WTC11 (cell line): Measurements from ENCODE around the gene CLTRN. TPM values are rescaled to one million over a fixed set of nuclear protein-coding genes. Genes with fewer than 3 reads are reported as not detected.

ENCODE experiments used
- ATAC-seq: fragments of 200-7000 bp; cut with Tn5 transposase; 2 replicates; pipeline ENCODE4 v1.10.0; 2021; ENCODE audit warnings: mild to moderate bottlenecking, moderate library complexity
- CTCF ChIA-PET: fragments of 300-600 bp; sonication (Branson Sonifier 250); formaldehyde crosslinking; loops from one replicate; lab custom pipeline; 2021; ENCODE audit warnings: antibody characterized with exemption; lab: Charles Lee
- POLR2A ChIA-PET: fragments of 350-600 bp; sonication (Branson Sonifier 250); formaldehyde crosslinking; loops from one replicate; lab custom pipeline; 2021; ENCODE audit warnings: antibody characterized with exemption; lab: Charles Lee
- DNase-seq: peaks from one replicate; pipeline ENCODE4 v3.0.0; 2021; ENCODE audit warnings: low spot score
- H3K27ac Mint-ChIP-seq: 2 replicates; pipeline ENCODE4 v1.8.0; 2021; ENCODE audit warnings: mixed read lengths
- H3K27me3 Mint-ChIP-seq: 2 replicates; pipeline ENCODE4 v1.8.0; 2021; ENCODE audit warnings: low read depth, mild to moderate bottlenecking, moderate library complexity, mixed read lengths
- H3K36me3 Mint-ChIP-seq: 2 replicates; pipeline ENCODE4 v1.8.0; 2021; ENCODE audit warnings: mixed read lengths
- H3K4me1 Mint-ChIP-seq: 2 replicates; pipeline ENCODE4 v1.8.0; 2022; ENCODE audit warnings: mixed read lengths
- H3K4me3 Mint-ChIP-seq: 2 replicates; pipeline ENCODE4 v1.8.0; 2021; ENCODE audit warnings: mild to moderate bottlenecking, moderate library complexity, mixed read lengths
- H3K9me3 Mint-ChIP-seq: 2 replicates; pipeline ENCODE4 v1.8.0; 2021; ENCODE audit warnings: mixed read lengths
- CBFB ChIP-seq: sonication (generic); formaldehyde crosslinking; IDR thresholded peaks from 2 replicates; pipeline ENCODE4 v1.8.1; 2022; ENCODE audit warnings: mild to moderate bottlenecking, low read depth, missing genetic modification reagents
- ETV6 ChIP-seq: sonication (generic); formaldehyde crosslinking; IDR thresholded peaks from 2 replicates; pipeline ENCODE4 v1.8.1; 2022; ENCODE audit warnings: mild to moderate bottlenecking, missing genetic modification reagents
- GTF2I ChIP-seq: fragments of 250-450 bp; sonication (Bioruptor Pico); conservative IDR thresholded peaks from 2 replicates; pipeline ENCODE4 v1.4.0; 2021; ENCODE audit warnings: mild to moderate bottlenecking
- JAZF1 ChIP-seq: fragments of 250-450 bp; sonication (Bioruptor Pico); IDR thresholded peaks from 2 replicates; pipeline ENCODE4 v1.9.0; 2021; ENCODE audit warnings: moderate library complexity, mild to moderate bottlenecking, inconsistent platforms
- JUN ChIP-seq: sonication (generic); formaldehyde crosslinking; IDR thresholded peaks from 2 replicates; pipeline ENCODE4 v1.8.0; 2023; ENCODE audit warnings: mild to moderate bottlenecking, missing genetic modification reagents
- KAT7 ChIP-seq: sonication (generic); formaldehyde crosslinking; IDR thresholded peaks from 2 replicates; pipeline ENCODE4 v1.8.1; 2023; ENCODE audit warnings: missing genetic modification reagents, mild to moderate bottlenecking, borderline replicate concordance
- MYBL2 ChIP-seq: sonication (generic); formaldehyde crosslinking; IDR thresholded peaks from 2 replicates; pipeline ENCODE4 v1.8.1; 2023; ENCODE audit warnings: mild to moderate bottlenecking, moderate library complexity, missing genetic modification reagents
- NFYB ChIP-seq: sonication (generic); formaldehyde crosslinking; conservative IDR thresholded peaks from 2 replicates; pipeline ENCODE4 v1.8.0; 2022; ENCODE audit warnings: low read depth, missing genetic modification reagents
- NR3C1 ChIP-seq: sonication (generic); formaldehyde crosslinking; conservative IDR thresholded peaks from 2 replicates; pipeline ENCODE4 v1.8.1; 2023; ENCODE audit warnings: low read depth, mild to moderate bottlenecking, missing genetic modification reagents
- RORB ChIP-seq: fragments of 250-450 bp; sonication (Bioruptor Pico); IDR thresholded peaks from 2 replicates; pipeline ENCODE4 v1.9.0; 2021; ENCODE audit warnings: mild to moderate bottlenecking
- TCF7 ChIP-seq: sonication (generic); formaldehyde crosslinking; IDR thresholded peaks from 2 replicates; pipeline ENCODE4 v1.8.0; 2022; ENCODE audit warnings: mild to moderate bottlenecking, low read depth, missing genetic modification reagents, moderate library complexity
- ZBTB21 ChIP-seq: sonication (generic); formaldehyde crosslinking; IDR thresholded peaks from 2 replicates; pipeline ENCODE4 v1.8.1; 2023; ENCODE audit warnings: mild to moderate bottlenecking, missing genetic modification reagents, borderline replicate concordance
- ZNF263 ChIP-seq: sonication (generic); formaldehyde crosslinking; IDR thresholded peaks from 2 replicates; pipeline ENCODE4 v1.8.1; 2022; ENCODE audit warnings: low read depth, mild to moderate bottlenecking, moderate library complexity, missing genetic modification reagents
- ZNF396 ChIP-seq: fragments of 250-450 bp; sonication (Bioruptor Pico); IDR thresholded peaks from 2 replicates; pipeline ENCODE4 v1.8.0; 2021; ENCODE audit warnings: mild to moderate bottlenecking, moderate library complexity, borderline replicate concordance
- ZNF423 ChIP-seq: fragments of 250-450 bp; sonication (Bioruptor Pico); IDR thresholded peaks from 2 replicates; pipeline ENCODE4 v2.1.2; 2022; ENCODE audit warnings: mild to moderate bottlenecking, moderate library complexity
- total RNA-seq: library from RNA; stranded (reverse); gene quantifications from 3 replicates; pipeline ENCODE4 v1.2.3, GENCODE V29; 2021
- TF ChIP-seq, protein P1 (sequence below): sonication (generic); formaldehyde crosslinking; IDR thresholded peaks from 2 replicates; pipeline ENCODE4 v1.8.0; 2022; ENCODE audit warnings: missing genetic modification reagents
- TF ChIP-seq, protein P2 (sequence below): sonication (generic); formaldehyde crosslinking; IDR thresholded peaks from 2 replicates; pipeline ENCODE4 v1.8.0; 2022; ENCODE audit warnings: mild to moderate bottlenecking, missing genetic modification reagents
- TF ChIP-seq, protein P3 (sequence below): sonication (generic); formaldehyde crosslinking; IDR thresholded peaks from 2 replicates; pipeline ENCODE4 v1.8.1; 2023; ENCODE audit warnings: mild to moderate bottlenecking, missing genetic modification reagents
- TF ChIP-seq, protein P4 (sequence below): sonication (generic); formaldehyde crosslinking; IDR thresholded peaks from 2 replicates; pipeline ENCODE4 v1.8.0; 2023; ENCODE audit warnings: mild to moderate bottlenecking, missing genetic modification reagents

CLTRN gene
- total RNA-seq, 1 experiment from 2014 or later = 1.4 TPM

DNA sequence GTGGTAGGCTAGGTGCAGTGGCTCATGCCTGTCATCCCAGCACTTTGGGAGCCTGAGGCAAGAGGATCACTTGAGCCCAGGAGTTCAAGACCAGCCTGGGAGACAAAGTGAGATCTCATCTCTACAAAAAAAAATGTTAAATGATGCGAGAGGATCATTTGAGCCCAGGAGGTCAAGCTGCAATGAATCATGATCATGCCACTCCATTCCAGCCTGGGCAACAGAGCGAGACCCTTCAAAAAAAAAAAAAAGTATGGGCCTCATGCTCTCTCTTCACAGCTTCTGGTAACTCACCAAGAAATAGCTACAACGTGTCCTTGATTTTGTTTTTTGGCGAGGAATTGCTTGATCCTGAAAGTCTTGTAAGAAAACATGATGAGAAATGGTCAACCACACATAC is 65.1 kb downstream of the CLTRN start:
- H3K4me1 Mint-ChIP-seq = no peaks in the 10 kb centered on the region
- DNase-seq (no peak), ATAC-seq (no peak)
- ChIA-PET CTCF (no interaction called here), POLR2A (no interaction called here)
- H3K9me3 Mint-ChIP-seq = no peaks in the 10 kb centered on the region
- H3K4me3 Mint-ChIP-seq = no peak overlapping the region
- no peaks in the 10 kb centered on the region for H3K36me3 Mint-ChIP-seq
- no peaks in the 10 kb centered on the region for H3K27me3 Mint-ChIP-seq
- TF ChIP-seq, protein P1, sequence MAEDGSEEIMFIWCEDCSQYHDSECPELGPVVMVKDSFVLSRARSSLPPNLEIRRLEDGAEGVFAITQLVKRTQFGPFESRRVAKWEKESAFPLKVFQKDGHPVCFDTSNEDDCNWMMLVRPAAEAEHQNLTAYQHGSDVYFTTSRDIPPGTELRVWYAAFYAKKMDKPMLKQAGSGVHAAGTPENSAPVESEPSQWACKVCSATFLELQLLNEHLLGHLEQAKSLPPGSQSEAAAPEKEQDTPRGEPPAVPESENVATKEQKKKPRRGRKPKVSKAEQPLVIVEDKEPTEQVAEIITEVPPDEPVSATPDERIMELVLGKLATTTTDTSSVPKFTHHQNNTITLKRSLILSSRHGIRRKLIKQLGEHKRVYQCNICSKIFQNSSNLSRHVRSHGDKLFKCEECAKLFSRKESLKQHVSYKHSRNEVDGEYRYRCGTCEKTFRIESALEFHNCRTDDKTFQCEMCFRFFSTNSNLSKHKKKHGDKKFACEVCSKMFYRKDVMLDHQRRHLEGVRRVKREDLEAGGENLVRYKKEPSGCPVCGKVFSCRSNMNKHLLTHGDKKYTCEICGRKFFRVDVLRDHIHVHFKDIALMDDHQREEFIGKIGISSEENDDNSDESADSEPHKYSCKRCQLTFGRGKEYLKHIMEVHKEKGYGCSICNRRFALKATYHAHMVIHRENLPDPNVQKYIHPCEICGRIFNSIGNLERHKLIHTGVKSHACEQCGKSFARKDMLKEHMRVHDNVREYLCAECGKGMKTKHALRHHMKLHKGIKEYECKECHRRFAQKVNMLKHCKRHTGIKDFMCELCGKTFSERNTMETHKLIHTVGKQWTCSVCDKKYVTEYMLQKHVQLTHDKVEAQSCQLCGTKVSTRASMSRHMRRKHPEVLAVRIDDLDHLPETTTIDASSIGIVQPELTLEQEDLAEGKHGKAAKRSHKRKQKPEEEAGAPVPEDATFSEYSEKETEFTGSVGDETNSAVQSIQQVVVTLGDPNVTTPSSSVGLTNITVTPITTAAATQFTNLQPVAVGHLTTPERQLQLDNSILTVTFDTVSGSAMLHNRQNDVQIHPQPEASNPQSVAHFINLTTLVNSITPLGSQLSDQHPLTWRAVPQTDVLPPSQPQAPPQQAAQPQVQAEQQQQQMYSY = no peak
- no peak for TF ChIP-seq ZNF423 (CRISPR knock-in tag)
- TF ChIP-seq ZNF396 = no peak
- TF ChIP-seq GTF2I = no peak
- no peak for TF ChIP-seq MYBL2
- TF ChIP-seq, protein P2, sequence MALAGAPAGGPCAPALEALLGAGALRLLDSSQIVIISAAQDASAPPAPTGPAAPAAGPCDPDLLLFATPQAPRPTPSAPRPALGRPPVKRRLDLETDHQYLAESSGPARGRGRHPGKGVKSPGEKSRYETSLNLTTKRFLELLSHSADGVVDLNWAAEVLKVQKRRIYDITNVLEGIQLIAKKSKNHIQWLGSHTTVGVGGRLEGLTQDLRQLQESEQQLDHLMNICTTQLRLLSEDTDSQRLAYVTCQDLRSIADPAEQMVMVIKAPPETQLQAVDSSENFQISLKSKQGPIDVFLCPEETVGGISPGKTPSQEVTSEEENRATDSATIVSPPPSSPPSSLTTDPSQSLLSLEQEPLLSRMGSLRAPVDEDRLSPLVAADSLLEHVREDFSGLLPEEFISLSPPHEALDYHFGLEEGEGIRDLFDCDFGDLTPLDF (CRISPR knock-in tag) = no peak
- no peak overlapping the region for H3K27ac Mint-ChIP-seq

DNA sequence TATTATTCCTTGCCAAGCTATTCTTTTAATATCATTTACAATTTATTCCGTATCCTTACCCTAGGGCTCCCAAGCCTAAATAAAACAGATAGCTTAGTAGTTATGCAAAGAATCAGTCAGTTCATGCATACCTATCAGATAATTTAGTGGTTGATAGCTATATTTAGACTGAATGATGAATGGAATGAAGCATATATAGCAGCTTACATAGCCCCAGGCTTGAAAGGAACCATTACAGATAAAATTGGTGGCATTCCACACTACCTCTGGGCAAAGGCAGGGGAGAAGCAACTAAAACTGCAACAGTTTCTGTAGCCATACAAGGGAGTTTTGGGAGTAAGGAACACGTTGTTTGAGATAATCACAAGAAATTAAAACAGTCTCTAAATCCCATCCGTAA is 66.6 kb downstream of the CLTRN start:
- DNase-seq = no peak
- TF ChIP-seq MYBL2 = no peak
- H3K27ac Mint-ChIP-seq = no peak overlapping the region
- no peaks in the 10 kb centered on the region for H3K4me1 Mint-ChIP-seq
- no peak for ATAC-seq
- CTCF ChIA-PET = interaction anchor here (0.7 kb wide), 1 partner anchor 30 kb away, joined by 3 read pairs; no protein-coding TSS in a partner anchor
- no peak overlapping the region for H3K4me3 Mint-ChIP-seq
- POLR2A ChIA-PET = interaction anchor here (0.7 kb wide), 1 partner anchor 99 kb away, joined by 7 read pairs; no protein-coding TSS in a partner anchor
- H3K27me3 Mint-ChIP-seq = peaks cover 2% of the 10 kb centered on the region
- H3K36me3 Mint-ChIP-seq = no peaks in the 10 kb centered on the region
- no peaks in the 10 kb centered on the region for H3K9me3 Mint-ChIP-seq

DNA sequence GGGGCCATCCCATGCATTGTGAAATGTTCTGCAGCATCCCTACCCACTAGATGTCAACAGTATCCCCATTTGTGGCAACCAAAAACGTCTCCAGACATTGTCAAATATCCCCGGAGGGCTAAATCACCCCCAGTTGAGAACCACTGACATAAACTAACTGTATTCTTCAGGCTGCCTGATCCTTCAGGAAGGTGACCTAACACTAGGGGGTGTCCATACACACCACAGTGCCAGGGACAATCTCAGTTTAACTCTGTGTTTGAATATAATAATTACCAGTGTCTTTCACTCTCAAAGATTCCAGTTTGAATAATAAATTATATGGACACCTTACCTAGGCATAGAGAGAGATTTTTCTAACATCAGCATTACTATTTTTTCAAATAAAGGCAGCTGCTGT is 70.2 kb downstream of the CLTRN start:
- ATAC-seq (no peak), DNase-seq (no peak)
- Mint-ChIP-seq H3K9me3 (no peaks in the 10 kb centered on the region), H3K27me3 (peaks cover 8% of the 10 kb centered on the region), H3K4me1 (no peaks in the 10 kb centered on the region), H3K4me3 (no peak overlapping the region), H3K27ac (no peak overlapping the region), H3K36me3 (no peaks in the 10 kb centered on the region)
- no peak for TF ChIP-seq JUN (CRISPR knock-in tag)
- no peak for TF ChIP-seq TCF7 (CRISPR knock-in tag)
- no peak for TF ChIP-seq JAZF1
- no peak for TF ChIP-seq NFYB (CRISPR knock-in tag)
- TF ChIP-seq ZNF263 (CRISPR knock-in tag) = no peak
- TF ChIP-seq CBFB (CRISPR knock-in tag) = no peak
- TF ChIP-seq, protein P3, sequence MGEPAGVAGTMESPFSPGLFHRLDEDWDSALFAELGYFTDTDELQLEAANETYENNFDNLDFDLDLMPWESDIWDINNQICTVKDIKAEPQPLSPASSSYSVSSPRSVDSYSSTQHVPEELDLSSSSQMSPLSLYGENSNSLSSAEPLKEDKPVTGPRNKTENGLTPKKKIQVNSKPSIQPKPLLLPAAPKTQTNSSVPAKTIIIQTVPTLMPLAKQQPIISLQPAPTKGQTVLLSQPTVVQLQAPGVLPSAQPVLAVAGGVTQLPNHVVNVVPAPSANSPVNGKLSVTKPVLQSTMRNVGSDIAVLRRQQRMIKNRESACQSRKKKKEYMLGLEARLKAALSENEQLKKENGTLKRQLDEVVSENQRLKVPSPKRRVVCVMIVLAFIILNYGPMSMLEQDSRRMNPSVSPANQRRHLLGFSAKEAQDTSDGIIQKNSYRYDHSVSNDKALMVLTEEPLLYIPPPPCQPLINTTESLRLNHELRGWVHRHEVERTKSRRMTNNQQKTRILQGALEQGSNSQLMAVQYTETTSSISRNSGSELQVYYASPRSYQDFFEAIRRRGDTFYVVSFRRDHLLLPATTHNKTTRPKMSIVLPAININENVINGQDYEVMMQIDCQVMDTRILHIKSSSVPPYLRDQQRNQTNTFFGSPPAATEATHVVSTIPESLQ = no peak
- TF ChIP-seq, protein P4, sequence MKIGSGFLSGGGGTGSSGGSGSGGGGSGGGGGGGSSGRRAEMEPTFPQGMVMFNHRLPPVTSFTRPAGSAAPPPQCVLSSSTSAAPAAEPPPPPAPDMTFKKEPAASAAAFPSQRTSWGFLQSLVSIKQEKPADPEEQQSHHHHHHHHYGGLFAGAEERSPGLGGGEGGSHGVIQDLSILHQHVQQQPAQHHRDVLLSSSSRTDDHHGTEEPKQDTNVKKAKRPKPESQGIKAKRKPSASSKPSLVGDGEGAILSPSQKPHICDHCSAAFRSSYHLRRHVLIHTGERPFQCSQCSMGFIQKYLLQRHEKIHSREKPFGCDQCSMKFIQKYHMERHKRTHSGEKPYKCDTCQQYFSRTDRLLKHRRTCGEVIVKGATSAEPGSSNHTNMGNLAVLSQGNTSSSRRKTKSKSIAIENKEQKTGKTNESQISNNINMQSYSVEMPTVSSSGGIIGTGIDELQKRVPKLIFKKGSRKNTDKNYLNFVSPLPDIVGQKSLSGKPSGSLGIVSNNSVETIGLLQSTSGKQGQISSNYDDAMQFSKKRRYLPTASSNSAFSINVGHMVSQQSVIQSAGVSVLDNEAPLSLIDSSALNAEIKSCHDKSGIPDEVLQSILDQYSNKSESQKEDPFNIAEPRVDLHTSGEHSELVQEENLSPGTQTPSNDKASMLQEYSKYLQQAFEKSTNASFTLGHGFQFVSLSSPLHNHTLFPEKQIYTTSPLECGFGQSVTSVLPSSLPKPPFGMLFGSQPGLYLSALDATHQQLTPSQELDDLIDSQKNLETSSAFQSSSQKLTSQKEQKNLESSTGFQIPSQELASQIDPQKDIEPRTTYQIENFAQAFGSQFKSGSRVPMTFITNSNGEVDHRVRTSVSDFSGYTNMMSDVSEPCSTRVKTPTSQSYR = no peak
- TF ChIP-seq ETV6 = no peak
- no peak for TF ChIP-seq RORB (CRISPR knock-in tag)
- no peak for TF ChIP-seq NR3C1
- no peak for TF ChIP-seq KAT7
- TF ChIP-seq ZBTB21 = no peak
- ChIA-PET POLR2A (no interaction called here), CTCF (no interaction called here)
